HepG2 (cell line): ENCODE data around the gene ORMDL3.

Source experiments
- CBX1 ChIP-seq: IDR thresholded peaks from one replicate; pipeline ENCODE4 v1.6.1; 2016; ENCODE audit warnings: antibody characterized with exemption, low read depth
- CTCF ChIP-seq: sonication (generic); formaldehyde crosslinking; IDR thresholded peaks from 2 replicates; pipeline ENCODE4 v1.5.0; 2020; ENCODE audit warnings: mild to moderate bottlenecking, missing genetic modification reagents, moderate library complexity
- GATAD2A ChIP-seq: IDR thresholded peaks from 2 replicates; pipeline ENCODE4 v1.6.1; 2016
- GLI4 ChIP-seq: sonication (generic); formaldehyde crosslinking; IDR thresholded peaks from 2 replicates; pipeline ENCODE4 v1.5.1; 2020; ENCODE audit warnings: missing genetic modification reagents, mild to moderate bottlenecking, moderate library complexity, borderline replicate concordance
- GTF2F1 ChIP-seq: fragments of 150-350 bp; IDR thresholded peaks from 2 replicates; pipeline ENCODE4 v1.6.1; 2014; ENCODE audit warnings: low read length
- MTA1 ChIP-seq: sonication (generic); formaldehyde crosslinking; IDR thresholded peaks from 2 replicates; pipeline ENCODE4 v1.4.0; 2020; ENCODE audit warnings: missing genetic modification reagents, mild to moderate bottlenecking, borderline replicate concordance
- POLR2AphosphoS5 ChIP-seq: IDR thresholded peaks from 2 replicates; pipeline ENCODE4 v1.6.1; 2012; ENCODE audit warnings: low read depth, low read length
- SALL1 ChIP-seq: sonication (generic); formaldehyde crosslinking; IDR thresholded peaks from 2 replicates; pipeline ENCODE4 v1.8.0; 2022; ENCODE audit warnings: mild to moderate bottlenecking, missing genetic modification reagents
- SMAD1 ChIP-seq: sonication (generic); formaldehyde crosslinking; IDR thresholded peaks from 2 replicates; pipeline ENCODE4 v1.4.0; 2020; ENCODE audit warnings: missing genetic modification reagents, low read depth, mild to moderate bottlenecking, borderline replicate concordance
- ZBTB21 ChIP-seq: sonication (generic); formaldehyde crosslinking; IDR thresholded peaks from 2 replicates; pipeline ENCODE4 v1.4.0; 2020; ENCODE audit warnings: missing genetic modification reagents
- ZBTB33 ChIP-seq: sonication (generic); formaldehyde crosslinking; IDR thresholded peaks from 2 replicates; pipeline ENCODE4 v1.4.0; 2020; ENCODE audit warnings: missing genetic modification reagents
- ZNF343 ChIP-seq: sonication (generic); formaldehyde crosslinking; IDR thresholded peaks from 2 replicates; pipeline ENCODE4 v1.4.0; 2020; ENCODE audit warnings: mild to moderate bottlenecking, missing genetic modification reagents
- ZNF564 ChIP-seq: sonication (generic); formaldehyde crosslinking; IDR thresholded peaks from 2 replicates; pipeline ENCODE4 v1.8.1; 2023; ENCODE audit warnings: mild to moderate bottlenecking, missing genetic modification reagents
- ZSCAN20 ChIP-seq: sonication (generic); formaldehyde crosslinking; IDR thresholded peaks from 2 replicates; pipeline ENCODE4 v1.4.0; 2020; ENCODE audit warnings: missing genetic modification reagents, mild to moderate bottlenecking, borderline replicate concordance

GRCh38 chr17:39973496-39973895 is 46.1 kb upstream of the ORMDL3 start:
- TF ChIP-seq CTCF (CRISPR knock-in tag) (no peak), ZBTB21 (CRISPR knock-in tag) (no peak), MTA1 (no peak), ZSCAN20 (CRISPR knock-in tag) (no peak), GLI4 (no peak), ZNF343 (CRISPR knock-in tag) (no peak), GTF2F1 (no peak), SALL1 (CRISPR knock-in tag) (no peak), POLR2AphosphoS5 (no peak), ZNF564 (CRISPR knock-in tag) (no peak), CBX1 (no peak), SMAD1 (CRISPR knock-in tag) (no peak), GATAD2A (CRISPR knock-in tag) (no peak), ZBTB33 (CRISPR knock-in tag) (no peak)
